ENCODE data around the gene TALDO1. TPM values are rescaled to one million over a fixed set of nuclear protein-coding genes. Genes with fewer than 3 reads are reported as not detected.

The TALDO1 gene
- total and polyA plus RNA-seq, 2 donors (not counting 3 experiments of a cell fraction or from before 2014, with no cell fraction given): 211 to 294 TPM

DNA sequence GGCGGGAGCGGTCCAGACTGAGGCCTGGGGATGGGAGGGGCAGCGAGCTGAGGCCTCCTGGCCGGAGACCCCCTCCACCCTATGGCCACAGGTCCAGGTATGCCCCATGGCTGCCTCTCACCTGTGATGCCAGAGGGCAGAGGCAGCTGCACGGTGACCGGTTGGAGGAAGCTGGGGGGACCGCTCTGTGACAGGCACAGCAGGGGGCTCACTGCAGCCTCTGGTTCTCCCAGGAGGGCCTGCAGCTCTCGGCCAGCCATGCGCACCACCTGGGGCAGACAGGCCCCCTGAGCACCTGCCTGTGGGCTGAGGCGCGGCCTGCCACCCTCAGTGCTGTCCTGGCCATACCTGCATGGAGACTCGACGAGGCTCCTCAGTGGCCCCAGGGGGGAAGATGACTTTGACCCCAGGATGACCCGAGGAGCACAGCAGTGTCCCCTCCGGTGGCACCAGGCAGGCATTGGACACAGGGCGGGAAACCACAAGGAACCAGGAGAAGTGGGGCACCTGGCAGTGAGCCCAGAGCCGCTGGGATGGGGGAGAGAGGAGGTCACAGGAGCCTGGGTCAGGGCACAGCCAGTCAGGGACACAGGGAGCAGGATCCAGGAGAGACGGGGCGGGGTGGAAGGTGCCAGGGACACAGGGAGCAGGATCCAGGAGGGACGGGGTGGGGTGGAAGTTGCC lies 54.0 kb downstream of the TALDO1 start:
- Histone ChIP-seq H3K27ac (ENCODE audit: insufficient read depth, low read depth, low read length) (no peak overlapping the region), H3K4me2 (ENCODE audit: insufficient read depth, low read length) (no peak overlapping the region), H4K20me1 (replicated peaks; ENCODE audit: control insufficient read depth, extremely low read depth, insufficient read depth, low read length) (no peaks in the 10 kb centered on the region), H3K36me3 (ENCODE audit: control insufficient read depth in 2 of 2, extremely low read depth in 1 of 2, insufficient read depth in 2 of 2, low read length in 2 of 2) (peaks cover 0 to 20% of the 10 kb centered on the region in 2 experiments), H3K9ac (replicated peaks; ENCODE audit: extremely low read depth, insufficient read depth, low read length) (no peak overlapping the region), H3K79me2 (ENCODE audit: control insufficient read depth, insufficient read depth, low read length) (peaks cover 5% of the 10 kb centered on the region), H2AFZ (ENCODE audit: low read depth, low read length) (no peak overlapping the region), H3K4me3 (replicated peaks in 1 of 3; ENCODE audit: insufficient read depth in 1 of 3, low read depth in 1 of 3, low read length in 3 of 3) (no peak overlapping the region), H3K9me1 (replicated peaks; ENCODE audit: control insufficient read depth, extremely low read depth, insufficient read depth, low read length) (no peaks in the 10 kb centered on the region), H3K27me3 (ENCODE audit: control insufficient read depth in 2 of 2, insufficient read depth in 2 of 2, low read length in 2 of 2) (no peaks in the 10 kb centered on the region), H3K4me1 (ENCODE audit: control insufficient read depth, extremely low read depth, insufficient read depth, low read length) (peaks cover 25% of the 10 kb centered on the region), H3K9me3 (replicated peaks; ENCODE audit: control insufficient read depth, insufficient read depth, low read length) (no peaks in the 10 kb centered on the region)
- DNase-seq (ENCODE audit: low read depth, low spot score): no peak
- dilution Hi-C loops (cut with MboI; ENCODE audit: extremely low pct_ligation_motif_present, low sequenced_read_pairs): no loop called here
- no peak for FAIRE-seq
- TF ChIP-seq FOS (IDR thresholded peaks at IDR 0.05; ENCODE audit: borderline replicate concordance, insufficient read depth, low read length) (no peak), CTCF (IDR thresholded peaks at IDR 0.05; ENCODE audit: extremely low read depth in 1 of 2, insufficient read depth in 1 of 2, low read depth in 1 of 2, low read length in 2 of 2) (no peak)
- CTCF ChIA-PET: no interaction called here
- intact Hi-C loops (cut with micrococcal nuclease): no loop called here
- POLR2A ChIA-PET: no interaction called here
- BruUV-seq (replicated peaks): no TSS peak

DNA sequence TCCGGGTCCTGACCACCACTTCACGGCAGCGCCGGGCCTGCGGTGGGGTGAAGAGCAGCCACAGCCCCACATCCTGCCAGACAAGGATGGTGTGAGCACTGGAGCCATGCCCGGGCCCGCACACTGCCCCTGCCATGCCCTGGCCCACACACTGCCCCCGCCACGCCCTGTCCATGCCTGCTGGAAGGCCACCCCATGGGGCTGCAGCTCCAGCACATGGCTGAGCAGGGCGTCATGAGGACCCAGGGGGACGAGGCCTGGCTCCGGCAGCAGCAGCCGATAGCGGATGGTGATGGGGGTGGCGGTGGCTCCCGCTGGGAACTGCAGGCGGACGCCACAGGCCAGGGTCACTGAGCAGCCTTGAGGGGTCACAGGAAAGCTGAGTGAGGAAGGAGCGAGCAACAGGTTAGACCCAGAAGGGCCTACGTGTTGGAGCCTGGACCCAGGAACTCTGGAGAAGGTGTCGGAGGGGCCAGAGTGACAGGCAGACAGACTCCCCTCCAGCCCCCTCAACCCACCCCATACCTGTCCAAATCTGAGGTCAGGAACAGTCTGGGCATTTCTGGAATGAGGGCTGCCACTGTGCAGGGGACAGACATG lies 54.9 kb downstream of the TALDO1 start:
- Histone ChIP-seq H3K36me3 (ENCODE audit: control insufficient read depth in 2 of 2, extremely low read depth in 1 of 2, insufficient read depth in 2 of 2, low read length in 2 of 2) (peaks cover 0 to 20% of the 10 kb centered on the region in 2 experiments), H3K4me2 (ENCODE audit: insufficient read depth, low read length) (no peak overlapping the region), H3K4me3 (replicated peaks in 1 of 3; ENCODE audit: insufficient read depth in 1 of 3, low read depth in 1 of 3, low read length in 3 of 3) (no peak overlapping the region), H3K27me3 (ENCODE audit: control insufficient read depth in 2 of 2, insufficient read depth in 2 of 2, low read length in 2 of 2) (no peaks in the 10 kb centered on the region), H3K4me1 (ENCODE audit: control insufficient read depth, extremely low read depth, insufficient read depth, low read length) (peaks cover 16% of the 10 kb centered on the region), H3K79me2 (ENCODE audit: control insufficient read depth, insufficient read depth, low read length) (no peaks in the 10 kb centered on the region), H3K9me1 (replicated peaks; ENCODE audit: control insufficient read depth, extremely low read depth, insufficient read depth, low read length) (no peaks in the 10 kb centered on the region), H3K9ac (replicated peaks; ENCODE audit: extremely low read depth, insufficient read depth, low read length) (no peak overlapping the region), H3K27ac (ENCODE audit: insufficient read depth, low read depth, low read length) (no peak overlapping the region), H2AFZ (ENCODE audit: low read depth, low read length) (no peak overlapping the region), H4K20me1 (replicated peaks; ENCODE audit: control insufficient read depth, extremely low read depth, insufficient read depth, low read length) (no peaks in the 10 kb centered on the region), H3K9me3 (replicated peaks; ENCODE audit: control insufficient read depth, insufficient read depth, low read length) (no peaks in the 10 kb centered on the region)
- CTCF ChIA-PET: no interaction called here
- POLR2A ChIA-PET: no interaction called here
- intact Hi-C loops (cut with micrococcal nuclease): no loop called here
- dilution Hi-C loops (cut with MboI; ENCODE audit: extremely low pct_ligation_motif_present, low sequenced_read_pairs): no loop called here
- no TSS peak for BruUV-seq (replicated peaks)
- TF ChIP-seq POLR2AphosphoS5 (IDR thresholded peaks at IDR 0.05; ENCODE audit: insufficient read depth, low read depth, low read length) (no peak), CTCF (IDR thresholded peaks at IDR 0.05; ENCODE audit: extremely low read depth in 1 of 2, insufficient read depth in 1 of 2, low read depth in 1 of 2, low read length in 2 of 2) (no peak), JUN (IDR thresholded peaks at IDR 0.05; ENCODE audit: borderline replicate concordance, insufficient read depth, insufficient read length, low read depth) (no peak), GATA2 (IDR thresholded peaks at IDR 0.05; ENCODE audit: insufficient read depth, insufficient read length, low read depth, low read length) (no peak)
- FAIRE-seq (no peak), DNase-seq (ENCODE audit: low read depth, low spot score) (no peak)

All from endothelial cell of umbilical vein (primary cell).